Measurements from ENCODE around the gene FKTN. TPM values are rescaled to one million over a fixed set of nuclear protein-coding genes. Genes with fewer than 3 reads are reported as not detected.

The FKTN gene
- total RNA-seq, 1 donor = 4.4 TPM

DNA sequence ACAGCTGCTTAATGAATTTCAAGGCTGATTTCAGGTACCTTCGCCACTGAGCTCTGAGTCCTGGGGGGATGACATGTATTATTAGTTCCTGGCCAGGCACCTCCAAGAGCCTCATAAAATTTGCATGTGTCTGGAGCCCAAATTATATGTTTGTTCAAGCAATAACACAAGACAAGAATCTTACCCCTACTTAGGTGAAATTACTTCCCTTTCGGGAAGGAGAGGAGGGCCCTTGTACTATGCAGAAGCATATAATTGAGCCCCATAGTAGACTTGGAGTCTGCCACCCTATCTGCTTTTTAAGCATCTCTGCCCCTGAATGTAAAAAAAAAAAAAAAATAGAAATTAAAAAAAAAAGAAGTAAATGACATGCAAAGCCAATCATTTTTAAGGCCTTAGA, 123.4 kb downstream of the FKTN start:
- no peak overlapping the region for H3K4me3 ChIP-seq (ENCODE audit: low read length)
- H3K4me1 ChIP-seq (ENCODE audit: insufficient read depth, low read length) = no peaks in the 10 kb centered on the region
- H3K9me3 ChIP-seq (ENCODE audit: low read depth, low read length) = no peaks in the 10 kb centered on the region
- H3K27me3 ChIP-seq (ENCODE audit: insufficient read depth, low read length) = no peaks in the 10 kb centered on the region

DNA sequence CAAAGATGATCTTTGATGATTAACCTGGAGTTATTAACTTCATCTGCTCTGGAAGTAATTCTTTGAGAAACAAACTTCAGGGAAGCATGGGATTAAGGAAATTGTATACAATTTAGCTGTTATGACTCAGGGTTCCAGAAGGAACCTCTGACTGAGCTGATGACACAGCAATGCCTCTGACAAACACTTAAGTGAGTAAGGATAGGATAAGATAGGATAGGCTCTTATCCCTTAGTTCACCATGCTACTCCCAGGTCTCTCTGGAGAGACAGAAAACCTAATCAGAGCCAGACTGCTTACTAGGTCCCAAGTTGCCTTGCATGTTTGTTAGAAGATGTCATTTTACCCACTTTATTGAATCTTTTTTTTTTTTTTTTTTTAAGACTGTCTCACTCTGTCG, 123.8 kb downstream of the FKTN start:
- no peaks in the 10 kb centered on the region for H3K4me1 ChIP-seq (ENCODE audit: insufficient read depth, low read length)
- H3K27me3 ChIP-seq (ENCODE audit: insufficient read depth, low read length) = no peaks in the 10 kb centered on the region
- H3K9me3 ChIP-seq (ENCODE audit: low read depth, low read length) = no peaks in the 10 kb centered on the region
- H3K4me3 ChIP-seq (ENCODE audit: low read length) = no peak overlapping the region

- H3K9me3 ChIP-seq (ENCODE audit: low read depth, low read length) = no peaks in the 10 kb centered on the region
- H3K27me3 ChIP-seq (ENCODE audit: insufficient read depth, low read length) = no peaks in the 10 kb centered on the region
- no peaks in the 10 kb centered on the region for H3K4me1 ChIP-seq (ENCODE audit: insufficient read depth, low read length)
- H3K4me3 ChIP-seq (ENCODE audit: low read length) = no peak overlapping the region
Measured at GRCh38 chr9:105683688-105684275, 125.9 kb downstream of the FKTN start.

GRCh38 chr9:105686936-105687335, 129.0 kb downstream of the FKTN start:
- Histone ChIP-seq H3K27me3 (ENCODE audit: insufficient read depth, low read length) (peaks cover 2% of the 10 kb centered on the region), H3K4me1 (ENCODE audit: insufficient read depth, low read length) (no peaks in the 10 kb centered on the region), H3K4me3 (ENCODE audit: low read length) (no peak overlapping the region), H3K9me3 (ENCODE audit: low read depth, low read length) (no peaks in the 10 kb centered on the region)

Other genes with a start within 250 kb of the FKTN start
- gene FSD1L, start 110.1 kb upstream of the FKTN start, total RNA-seq = 1.7 TPM
- gene TAL2, start 104.3 kb downstream of the FKTN start, total RNA-seq = not detected
- 17.9 TPM for gene TMEM38B, start 136.4 kb downstream of the FKTN start, total RNA-seq